HG02840 (cell line): Measurements from ENCODE around the gene PAX8.

ENCODE experiments used
- ATAC-seq: cut with Tn5 transposase; IDR thresholded peaks from one replicate; pipeline ENCODE4 v1.9.1; 2021; ENCODE audit warnings: mild to moderate bottlenecking, moderate library complexity, moderate number of reproducible peaks; ENCODE audit not compliant: unreplicated experiment, low FRiP score

Gene PAX8

DNA sequence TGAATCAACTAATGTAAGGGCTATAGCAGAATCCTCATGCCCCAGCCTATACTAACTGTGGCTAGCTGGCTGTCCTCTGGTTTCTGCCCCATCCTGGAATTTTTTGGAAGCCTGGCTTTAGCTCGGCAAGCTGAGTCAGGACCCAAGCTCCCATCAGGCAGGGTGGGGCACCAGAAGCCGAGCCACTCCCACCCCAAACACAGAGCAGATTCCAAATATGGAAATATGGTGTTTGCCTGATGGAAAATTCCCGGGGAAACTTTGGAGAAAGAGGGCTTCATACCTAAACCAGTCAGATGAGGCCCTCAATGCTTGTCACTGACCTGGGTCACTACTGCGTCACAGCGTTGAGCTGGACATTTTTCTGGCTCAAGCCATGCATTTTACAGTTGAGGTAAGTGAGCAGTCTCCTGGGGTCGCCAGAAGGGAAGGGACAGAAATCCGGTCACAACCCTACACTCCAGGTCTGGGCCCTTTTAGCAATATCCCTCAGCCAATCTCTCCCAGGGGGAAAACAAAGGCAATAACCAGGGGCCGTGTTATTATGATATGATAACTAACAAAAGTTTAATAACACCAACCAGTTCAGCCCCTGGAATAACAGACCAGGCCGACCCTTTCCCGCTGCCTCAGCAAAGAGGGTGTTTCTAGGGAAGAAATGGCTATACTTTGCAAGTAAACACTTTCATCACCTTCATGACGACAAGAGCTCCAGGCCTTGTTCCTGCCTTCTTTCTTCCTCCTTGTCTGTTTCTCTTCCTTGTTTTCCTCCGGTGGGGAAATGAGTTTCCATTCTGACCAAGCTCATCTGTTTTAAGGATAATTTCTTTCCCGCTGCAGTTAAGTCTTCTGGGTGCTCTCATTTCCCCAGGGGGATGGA is 67.3 kb downstream of the PAX8 start:
- ATAC-seq = no peak

DNA sequence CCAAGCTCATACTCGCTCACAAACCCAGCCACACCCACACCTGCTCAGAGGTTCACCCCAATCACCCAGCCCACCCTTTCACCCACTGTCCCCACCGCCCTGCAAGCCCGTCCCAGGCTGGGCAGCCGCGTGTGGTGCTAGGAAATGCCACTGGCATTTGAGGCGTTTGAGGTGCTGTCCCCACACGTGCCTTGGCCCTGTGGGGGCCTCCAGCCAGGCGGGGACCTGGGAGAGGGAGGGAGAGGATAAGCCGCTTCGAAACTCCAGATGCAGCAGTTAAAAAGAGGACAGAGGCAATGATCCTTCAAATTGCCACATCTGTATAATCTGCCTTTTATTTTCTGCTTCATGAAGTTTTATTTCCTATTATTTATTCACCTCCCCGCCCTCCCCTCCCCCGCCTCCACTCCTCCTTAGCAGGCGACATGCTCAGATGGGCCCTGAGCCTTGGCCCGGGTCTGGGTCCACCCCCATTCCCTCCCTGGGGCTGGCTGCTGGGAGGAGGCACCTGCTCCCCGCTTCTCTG is 69.0 kb downstream of the PAX8 start:
- no peak for ATAC-seq

DNA sequence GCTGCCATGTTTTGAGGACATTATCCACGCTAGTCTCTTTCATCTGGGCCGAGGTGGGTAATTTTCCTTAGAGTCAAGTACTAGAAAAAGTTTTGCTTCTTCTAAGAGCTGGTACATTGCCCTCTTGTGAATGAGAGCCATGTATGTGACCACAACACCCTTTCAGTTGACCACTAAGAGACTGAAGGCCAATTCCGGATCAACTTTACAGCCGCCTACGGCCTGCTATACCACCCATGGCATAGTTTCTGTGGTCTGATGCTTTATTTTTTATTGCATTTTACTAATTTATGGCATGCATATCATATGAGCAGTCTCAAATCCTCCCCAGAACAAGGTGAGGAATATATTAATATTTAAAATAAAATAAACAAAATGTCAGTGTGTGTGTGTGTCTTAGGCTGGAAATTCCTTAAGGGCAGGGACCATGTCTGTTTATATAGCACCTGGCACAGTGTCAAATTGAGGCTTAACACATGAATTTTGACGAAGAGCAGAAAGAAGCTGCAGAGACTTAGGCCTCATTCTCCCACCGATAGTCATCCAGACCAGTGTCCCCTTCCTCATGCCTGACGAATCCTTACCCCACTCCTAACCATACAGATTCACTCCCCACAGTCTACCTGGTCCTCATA is 69.6 kb downstream of the PAX8 start:
- no peak for ATAC-seq

DNA sequence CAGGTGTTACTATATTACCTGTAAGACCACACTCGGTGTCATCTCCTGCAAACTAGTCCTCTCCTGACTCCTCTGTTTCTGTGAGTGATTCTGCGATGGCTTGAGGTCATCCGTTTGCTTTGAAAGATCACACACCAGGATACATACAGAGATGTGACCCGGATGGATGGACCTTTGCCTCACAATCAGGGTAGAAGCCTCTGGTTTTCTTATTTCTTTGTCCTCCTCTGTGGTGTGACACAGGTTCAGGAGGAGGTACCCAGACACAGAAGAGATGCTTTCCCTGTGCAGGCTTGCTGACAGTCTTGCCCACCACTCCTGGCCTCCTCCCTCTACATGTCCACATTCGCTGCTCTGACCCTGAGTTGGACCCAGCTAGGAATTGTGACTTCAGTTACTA is 70.3 kb downstream of the PAX8 start:
- ATAC-seq = no peak

DNA sequence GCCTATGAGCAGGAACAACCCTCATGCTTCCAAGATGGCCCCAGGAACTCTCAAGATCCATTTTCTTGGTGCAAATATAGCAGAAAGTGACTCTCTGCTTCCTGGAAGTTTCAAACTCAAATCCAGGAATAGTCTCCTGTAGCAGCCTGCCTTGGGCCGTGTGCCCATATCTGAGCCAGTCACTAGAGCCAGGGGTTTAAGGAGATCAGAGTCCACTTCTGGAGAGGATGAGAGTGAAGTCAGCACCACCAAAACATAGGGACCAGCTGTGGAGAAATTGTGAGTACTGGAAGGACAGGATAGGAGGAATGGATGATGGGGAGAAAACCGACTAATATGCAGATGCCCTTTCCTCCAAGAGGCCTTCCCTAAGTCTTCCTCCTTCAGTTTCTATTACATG is 71.7 kb downstream of the PAX8 start:
- ATAC-seq = no peak

DNA sequence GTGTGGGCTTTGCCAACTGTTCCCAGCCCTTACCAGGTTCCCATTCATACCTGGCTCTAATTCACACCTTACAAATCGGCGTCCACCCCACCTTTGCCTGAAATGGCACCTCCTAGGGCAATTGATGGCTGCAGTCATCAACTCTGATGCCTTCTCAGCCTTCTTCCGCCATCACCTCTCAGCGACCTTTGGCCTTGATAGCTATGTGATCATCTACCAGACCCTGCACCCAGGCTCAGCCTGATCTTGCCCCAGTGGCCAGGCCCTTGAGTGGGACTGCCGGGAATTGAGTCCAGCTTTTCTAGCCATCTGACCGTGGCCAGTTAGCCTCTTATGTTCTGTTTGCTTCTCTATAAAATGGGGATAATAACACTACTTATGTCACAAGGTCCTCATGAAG is 72.5 kb downstream of the PAX8 start:
- no peak for ATAC-seq

DNA sequence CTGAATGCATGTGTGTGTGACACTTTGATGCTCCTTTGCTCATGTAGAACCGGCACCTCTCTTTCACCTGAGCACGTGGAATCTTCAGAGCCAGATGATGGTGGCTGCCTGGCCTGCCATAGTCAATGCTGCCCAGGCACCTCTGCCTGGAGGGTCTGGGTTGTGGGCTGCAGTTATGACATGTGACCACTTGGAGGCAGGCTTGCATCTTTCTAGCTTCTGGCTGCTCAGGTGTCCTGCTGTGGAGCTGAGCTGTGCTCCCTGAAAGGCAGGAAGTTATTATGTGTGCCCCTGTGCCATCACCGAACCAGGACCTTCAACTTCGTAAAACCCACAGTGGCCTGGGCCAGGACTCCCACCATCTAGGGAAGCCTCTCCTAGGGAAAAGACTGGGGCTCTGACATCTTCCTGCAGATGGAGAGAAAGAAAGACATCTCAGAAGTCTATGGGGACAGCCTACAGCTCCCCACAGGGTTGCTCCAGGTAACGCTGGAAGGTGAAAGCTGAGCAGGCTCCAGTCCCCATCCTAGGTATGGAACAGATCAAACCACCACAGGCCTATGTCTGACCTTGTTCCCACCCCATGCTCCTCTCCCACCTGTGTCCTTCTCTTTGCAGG is 74.7 kb downstream of the PAX8 start:
- ATAC-seq = peak; percentile 72

DNA sequence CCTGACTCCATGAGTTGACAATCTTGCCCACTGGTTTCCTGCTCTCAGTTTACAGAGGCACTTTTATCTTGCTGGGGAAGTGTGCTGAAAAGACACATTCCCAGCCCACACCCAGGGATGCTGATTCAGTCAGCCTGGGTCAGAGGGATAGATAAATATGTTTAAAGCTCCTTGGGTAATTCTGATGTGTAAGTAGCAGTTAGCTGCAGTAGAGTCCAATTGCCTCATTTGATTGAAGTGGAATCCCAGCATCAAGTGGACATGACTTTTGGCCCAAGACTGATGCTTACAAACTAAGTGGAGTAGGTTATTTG is 75.5 kb downstream of the PAX8 start:
- ATAC-seq = no peak

DNA sequence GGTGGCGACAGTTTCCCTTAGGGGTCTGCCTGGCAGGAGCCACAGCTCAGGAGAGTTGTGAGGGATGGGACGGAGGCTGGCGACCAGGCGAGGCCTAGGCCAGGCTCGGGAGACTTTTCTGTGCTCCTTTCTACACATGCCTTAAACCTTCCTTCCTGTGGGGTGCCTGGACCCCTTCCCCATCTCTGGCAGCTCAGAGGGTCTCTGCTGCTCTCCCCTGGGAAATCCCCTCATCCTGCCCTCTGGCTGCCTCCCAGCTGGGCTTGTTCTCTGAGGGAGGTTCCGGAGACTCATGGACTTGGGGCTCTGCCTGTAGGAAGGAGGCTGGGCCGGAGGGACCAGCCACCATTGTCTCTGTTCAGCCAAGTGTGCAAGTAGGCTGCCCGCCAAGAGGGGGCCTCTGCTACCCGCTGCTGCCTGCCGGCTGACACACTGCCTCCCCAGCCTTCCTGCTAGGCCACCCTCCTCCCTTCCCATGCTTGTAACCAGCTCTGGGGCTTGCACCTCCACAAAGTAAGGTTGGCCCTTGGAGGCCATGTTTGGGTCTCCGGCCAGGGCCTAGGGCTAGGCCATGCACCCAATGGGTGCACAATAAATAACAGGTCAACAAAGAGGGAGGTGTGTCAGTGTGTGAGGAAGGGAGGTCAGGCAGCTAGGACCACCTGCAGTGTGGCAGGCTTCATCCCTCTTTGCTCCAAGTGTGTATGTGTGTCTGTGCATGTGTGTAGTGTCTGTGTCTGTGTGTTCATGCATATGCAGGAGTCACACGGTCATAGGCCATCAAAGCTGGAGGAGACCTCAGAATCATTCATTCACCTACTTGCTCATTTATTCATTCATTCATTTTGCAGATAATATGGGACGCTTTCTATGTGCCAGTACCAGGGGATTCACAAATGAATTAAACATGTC is 76.2 kb downstream of the PAX8 start:
- ATAC-seq = no peak

DNA sequence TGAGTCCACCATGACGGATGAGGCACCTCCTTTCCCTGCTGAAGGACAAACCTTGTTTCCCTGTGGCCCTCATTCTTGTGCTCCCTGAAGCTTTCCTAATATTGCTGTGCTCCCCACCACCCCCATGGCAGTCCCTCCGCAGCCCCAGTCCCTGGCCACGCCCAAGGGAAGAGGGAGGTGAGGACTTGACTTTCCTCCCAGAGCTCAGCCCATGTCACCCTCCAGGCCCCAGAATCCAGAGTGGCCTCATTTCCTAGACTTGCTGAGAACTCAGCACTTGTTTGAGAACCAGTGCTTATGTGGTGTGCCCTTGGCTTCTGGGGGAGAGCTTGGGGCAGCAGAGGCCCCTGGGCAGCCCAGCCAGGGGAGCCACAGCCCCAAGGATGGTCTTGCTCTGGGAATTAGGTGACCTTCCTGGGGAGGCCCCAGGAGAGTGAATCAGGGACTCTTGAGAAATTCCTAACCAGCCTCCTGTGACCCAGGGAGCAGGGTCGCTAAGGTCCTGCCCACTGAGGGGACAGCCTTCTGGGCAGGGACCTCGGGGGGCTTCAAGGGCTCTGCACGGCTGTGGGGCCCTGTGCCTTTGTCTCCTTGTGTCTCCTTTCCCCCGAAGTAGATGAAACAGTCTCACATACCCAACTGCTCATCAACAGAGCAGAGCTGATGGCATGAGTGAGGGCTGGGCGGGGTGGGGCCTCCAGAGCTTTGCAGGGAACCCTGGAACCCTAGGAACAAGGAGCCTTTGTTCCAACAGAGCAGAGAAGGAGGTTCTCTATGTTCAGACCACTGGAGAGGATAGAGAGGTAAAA is 77.0 kb downstream of the PAX8 start:
- no peak for ATAC-seq

DNA sequence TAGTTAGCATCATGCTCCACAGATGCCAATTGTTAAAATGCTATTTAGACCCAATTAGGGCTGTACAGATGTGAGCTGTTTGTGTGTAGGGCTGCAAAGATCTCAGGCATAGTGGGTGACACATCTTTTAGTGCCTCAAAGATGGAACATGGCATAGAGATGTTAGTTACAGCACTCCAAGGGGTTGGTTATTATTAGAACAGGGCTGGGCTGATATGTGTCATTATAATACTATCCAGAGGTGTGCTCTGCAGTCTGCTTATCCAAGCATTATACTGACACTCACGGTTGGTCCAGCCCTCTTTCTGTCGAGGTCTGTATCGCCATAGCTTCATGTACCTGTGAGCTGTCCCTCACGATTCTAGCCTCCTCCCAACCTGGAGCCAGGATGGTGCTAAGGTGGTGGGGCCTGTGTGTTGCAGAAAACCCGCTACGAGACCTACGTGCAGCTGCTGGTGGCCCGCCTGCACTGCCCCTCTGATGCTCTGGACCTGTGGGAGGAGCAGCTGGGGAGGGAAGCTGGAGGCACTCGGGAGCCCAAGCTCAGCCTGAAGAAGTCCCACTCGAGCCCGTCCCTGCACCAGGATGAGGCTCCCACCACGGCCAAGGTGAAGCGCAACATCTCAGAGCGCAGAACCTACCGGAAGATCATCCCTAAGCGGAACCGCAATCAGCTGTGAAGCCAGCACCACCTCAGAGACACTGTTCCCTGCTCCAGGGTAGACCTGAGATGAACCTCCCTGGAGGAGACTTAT is 77.8 kb downstream of the PAX8 start:
- ATAC-seq = no peak

DNA sequence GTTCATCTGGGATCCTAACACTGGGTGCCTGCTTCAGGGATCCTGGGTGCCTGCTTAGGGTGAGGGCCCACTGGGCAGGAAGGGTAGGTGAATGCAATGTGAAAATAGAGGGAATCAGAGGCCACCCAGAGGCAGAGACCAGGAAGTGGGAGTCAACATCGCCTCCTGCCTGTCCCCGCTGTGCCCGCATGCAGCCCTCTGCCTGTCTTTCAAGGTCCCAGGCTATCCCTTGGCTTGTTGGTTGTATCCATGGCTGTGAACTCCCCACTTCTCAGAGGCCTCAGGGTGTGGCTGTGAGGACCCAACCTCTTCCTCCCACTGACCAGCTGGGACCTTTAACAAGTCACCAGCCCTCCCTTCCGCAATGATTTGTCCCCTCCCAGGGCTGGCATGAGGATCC is 78.5 kb downstream of the PAX8 start:
- ATAC-seq = no peak

DNA sequence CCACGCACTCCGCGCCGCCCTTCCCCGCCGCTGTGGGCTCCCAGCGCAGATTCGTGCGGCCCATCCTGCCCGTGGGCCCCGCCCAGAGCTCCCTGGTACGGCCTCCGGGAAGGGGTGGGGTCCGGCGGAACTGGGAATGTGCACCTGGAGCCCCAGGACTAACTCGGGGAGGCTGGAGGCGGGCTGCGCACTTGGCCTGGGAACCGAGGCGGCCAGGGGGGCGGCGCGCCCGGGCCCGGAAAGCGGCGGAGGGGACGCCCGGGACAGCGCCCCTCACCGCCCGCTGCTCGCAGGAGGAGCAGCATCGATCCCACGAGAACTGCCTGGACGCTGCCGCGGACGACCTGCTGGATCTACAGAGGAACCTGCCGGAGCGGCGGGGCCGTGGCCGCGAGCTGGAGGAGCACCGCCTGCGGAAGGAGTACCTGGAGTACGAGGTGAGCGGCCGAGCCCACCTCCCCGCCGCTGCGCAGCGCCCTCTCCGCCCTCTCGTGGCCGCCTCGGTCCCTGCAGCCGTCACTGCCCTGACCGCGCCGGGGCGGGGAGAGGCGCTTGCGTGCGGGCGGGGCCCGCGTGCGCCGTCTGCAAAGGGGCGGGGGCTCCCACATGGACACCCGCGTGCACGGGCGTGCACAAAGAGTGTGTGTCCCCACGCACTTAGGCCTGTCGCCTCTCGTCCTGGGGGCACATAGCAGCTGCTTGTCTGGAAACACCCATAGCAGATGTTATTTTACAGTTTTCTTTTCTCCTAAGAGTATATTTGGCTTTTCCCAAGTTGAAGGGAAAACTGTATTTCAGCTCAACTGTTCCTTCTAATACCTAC is 79.7 kb downstream of the PAX8 start:
- ATAC-seq = no peak

DNA sequence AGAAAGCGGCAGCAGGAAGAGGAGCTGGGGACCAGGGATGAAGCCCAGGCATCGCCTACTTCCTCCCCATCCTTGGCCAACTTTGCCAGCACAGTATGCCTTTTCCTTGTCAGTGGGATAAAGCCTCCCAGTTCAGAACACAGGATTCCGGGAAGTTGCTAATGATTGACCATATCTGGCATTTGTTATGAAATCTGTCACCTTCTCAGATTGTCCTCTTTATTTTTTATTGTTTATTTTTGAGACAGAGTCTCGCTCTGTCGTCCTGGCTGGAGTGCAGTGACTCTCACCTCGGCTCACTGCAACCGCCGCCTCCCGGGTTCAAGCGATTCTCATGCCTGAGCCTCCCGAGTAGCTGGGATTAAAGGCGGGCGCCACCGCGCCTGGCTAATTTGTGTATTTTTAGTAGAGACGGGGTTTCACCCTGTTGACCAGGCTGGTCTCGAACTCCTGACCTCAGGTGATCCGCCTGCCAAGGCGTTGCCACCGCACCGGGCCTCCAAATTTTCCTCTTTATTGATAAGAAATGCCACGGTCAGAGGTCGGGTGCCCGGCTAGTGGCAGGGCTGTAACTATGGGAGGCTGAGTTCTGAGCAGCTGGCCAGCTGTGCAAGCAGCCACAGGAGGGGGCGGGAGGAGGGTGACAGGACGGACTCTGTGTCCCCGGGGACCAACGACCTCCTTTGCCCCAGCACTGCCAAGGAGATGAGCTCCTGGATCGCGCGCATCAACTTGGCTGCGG is 80.5 kb downstream of the PAX8 start:
- no peak for ATAC-seq

DNA sequence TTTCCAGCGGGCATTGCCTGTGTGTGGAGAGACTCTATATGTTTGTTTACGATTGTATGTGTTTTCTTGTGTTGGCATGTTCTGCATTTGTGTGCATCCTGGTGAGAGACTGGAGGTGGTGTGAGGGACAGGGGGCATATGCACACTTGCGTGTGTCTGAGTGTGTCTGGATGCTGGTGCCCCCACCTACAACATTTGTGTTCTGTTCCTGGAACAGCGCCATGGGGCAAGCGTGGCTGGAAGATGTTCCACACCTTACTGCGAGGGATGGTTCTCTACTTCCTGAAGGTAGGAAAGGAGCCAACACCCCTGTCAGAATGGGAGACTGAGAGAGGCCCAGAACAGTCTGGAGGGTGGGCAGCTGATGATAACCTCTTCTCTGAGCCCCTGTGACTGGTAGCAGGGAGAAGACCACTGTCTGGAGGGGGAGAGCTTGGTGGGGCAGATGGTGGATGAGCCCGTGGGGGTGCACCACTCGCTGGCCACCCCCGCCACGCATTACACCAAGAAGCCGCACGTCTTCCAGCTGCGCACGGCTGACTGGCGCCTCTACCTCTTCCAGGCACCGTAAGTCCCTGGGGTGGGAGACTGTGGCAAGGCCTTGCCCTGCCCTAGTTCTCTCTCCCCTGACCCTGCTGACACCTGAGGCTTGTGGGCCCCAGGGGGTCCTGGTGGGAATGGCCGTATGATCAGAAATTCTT is 81.2 kb downstream of the PAX8 start:
- ATAC-seq = no peak

DNA sequence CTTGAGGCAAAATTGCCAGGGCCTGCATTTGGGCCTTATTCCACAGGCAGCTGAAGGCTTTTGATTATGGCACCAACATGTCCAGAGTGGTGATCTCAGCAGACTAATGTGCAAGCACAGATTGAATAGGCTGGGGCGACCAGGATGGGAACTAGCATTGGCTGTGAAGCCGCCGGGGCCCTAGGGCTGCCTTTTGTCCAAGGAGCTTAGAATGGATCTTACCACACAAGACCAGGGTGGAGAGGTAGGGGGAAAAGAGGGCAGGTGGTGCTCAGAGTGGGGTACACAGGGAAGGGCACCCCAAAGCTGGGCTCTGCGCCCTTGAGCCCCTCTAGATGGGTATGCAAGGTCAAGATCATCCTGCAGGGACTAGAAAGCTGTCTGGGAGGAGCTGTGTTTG is 81.9 kb downstream of the PAX8 start:
- ATAC-seq = no peak

DNA sequence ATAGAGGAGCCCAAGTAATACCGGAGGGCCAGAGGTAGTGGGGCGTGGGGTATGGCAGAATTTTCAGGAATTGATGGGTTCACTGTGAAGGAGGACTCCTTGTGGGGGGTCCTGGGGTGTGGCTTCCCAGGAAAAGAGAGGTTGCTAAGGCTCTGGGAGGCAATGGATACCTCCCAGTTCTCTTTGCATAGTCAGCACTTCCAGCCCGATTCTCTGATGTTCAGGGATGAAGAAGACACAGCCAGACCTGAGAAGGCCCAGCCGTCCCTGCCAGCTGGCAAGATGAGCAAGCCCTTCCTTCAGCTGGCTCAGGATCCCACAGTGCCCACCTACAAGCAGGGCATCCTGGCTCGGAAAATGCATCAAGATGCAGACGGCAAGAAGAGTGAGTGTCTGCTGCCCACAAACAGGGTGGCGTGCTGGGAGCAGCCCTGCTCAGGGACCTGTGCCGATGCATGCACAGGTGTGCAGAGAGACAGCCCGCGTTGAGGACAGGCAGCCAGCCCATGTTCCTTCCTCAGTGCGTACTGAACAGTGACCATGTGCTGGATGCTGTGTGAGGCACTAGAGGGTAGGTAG is 82.7 kb downstream of the PAX8 start:
- ATAC-seq = no peak
